ENCODE data around the gene PGAP2. TPM values are rescaled to one million over a fixed set of nuclear protein-coding genes. Genes with fewer than 3 reads are reported as not detected.

PGAP2 gene
- total and polyA plus RNA-seq, 5 donors from 2014 or later: 11.4 to 16.7 (median 13.1) TPM

Other genes with a start within 250 kb of the PGAP2 start
- not detected for gene ART5, start 166.6 kb upstream of the PGAP2 start, total RNA-seq
- not detected for gene ART5, start 166.6 kb upstream of the PGAP2 start, polyA plus RNA-seq
- gene ART1, start 163.4 kb upstream of the PGAP2 start, total RNA-seq: not detected
- not detected for gene ART1, start 163.4 kb upstream of the PGAP2 start, polyA plus RNA-seq
- 1.4 TPM for gene CHRNA10, start 137.2 kb upstream of the PGAP2 start, total RNA-seq
- gene CHRNA10, start 137.2 kb upstream of the PGAP2 start, polyA plus RNA-seq: under 1 TPM in 2 of 4 donors, not detected in 2; 0.21 to 0.40 TPM
- gene NUP98, start 11.0 kb upstream of the PGAP2 start, total RNA-seq: 131 TPM
- 10 to 100 TPM; 28.0 to 48.7 (median 44.6) TPM for gene NUP98, start 11.0 kb upstream of the PGAP2 start, polyA plus RNA-seq
- 173 TPM for gene RHOG, start 32.4 kb downstream of the PGAP2 start, total RNA-seq
- 100 to 1,000 TPM; 222 to 276 (median 240) TPM for gene RHOG, start 32.4 kb downstream of the PGAP2 start, polyA plus RNA-seq
- gene STIM1, start 47.1 kb downstream of the PGAP2 start, total RNA-seq: 134 TPM
- gene STIM1, start 47.1 kb downstream of the PGAP2 start, polyA plus RNA-seq: 10 to 100 TPM; 25.7 to 30.6 (median 29.7) TPM